HEK293 (cell line): ENCODE results near the gene THAP2.

Source experiments
- BCL11A ChIP-seq: fragments of 450-650 bp; formaldehyde crosslinking; IDR thresholded peaks from 2 replicates; pipeline ENCODE4 v1.5.1; 2016; ENCODE audit warnings: low read depth, missing biosample characterization, missing genetic modification characterization
- GLI4 ChIP-seq: fragments of 450-650 bp; formaldehyde crosslinking; IDR thresholded peaks from 2 replicates; pipeline ENCODE4 v1.5.1; 2016; ENCODE audit warnings: missing biosample characterization, missing genetic modification characterization
- GLIS1 ChIP-seq: fragments of 450-650 bp; formaldehyde crosslinking; IDR thresholded peaks from 2 replicates; pipeline ENCODE4 v1.5.1; 2016; ENCODE audit warnings: missing biosample characterization, missing genetic modification characterization
- HOXA7 ChIP-seq: sonication (generic); formaldehyde crosslinking; IDR thresholded peaks from 2 replicates; pipeline ENCODE4 v1.8.1; 2022; ENCODE audit warnings: missing genetic modification reagents, borderline replicate concordance
- MZF1 ChIP-seq: fragments of 450-650 bp; formaldehyde crosslinking; IDR thresholded peaks from 2 replicates; pipeline ENCODE4 v1.5.1; 2017; ENCODE audit warnings: missing biosample characterization, missing genetic modification characterization, borderline replicate concordance
- SCRT1 ChIP-seq: fragments of 450-650 bp; formaldehyde crosslinking; IDR thresholded peaks from 2 replicates; pipeline ENCODE4 v1.5.1; 2016; ENCODE audit warnings: missing biosample characterization, missing genetic modification characterization, borderline replicate concordance
- ZBTB44 ChIP-seq: fragments of 450-650 bp; IDR thresholded peaks from 2 replicates; pipeline ENCODE4 v1.5.1; 2018; ENCODE audit warnings: missing biosample characterization, mild to moderate bottlenecking, missing genetic modification characterization
- ZFP69B ChIP-seq: fragments of 450-650 bp; formaldehyde crosslinking; IDR thresholded peaks from 2 replicates; pipeline ENCODE4 v1.5.1; 2016; ENCODE audit warnings: missing biosample characterization, missing genetic modification characterization
- ZNF138 ChIP-seq: fragments of 450-650 bp; formaldehyde crosslinking; IDR thresholded peaks from 2 replicates; pipeline ENCODE4 v1.5.1; 2016; ENCODE audit warnings: missing biosample characterization, missing genetic modification characterization, borderline replicate concordance
- ZNF157 ChIP-seq: fragments of 450-650 bp; formaldehyde crosslinking; IDR thresholded peaks from 2 replicates; pipeline ENCODE4 v1.5.1; 2016; ENCODE audit warnings: missing biosample characterization, missing genetic modification characterization
- ZNF174 ChIP-seq: fragments of 450-650 bp; formaldehyde crosslinking; IDR thresholded peaks from 2 replicates; pipeline ENCODE4 v1.5.0; 2017; ENCODE audit warnings: missing biosample characterization, mild to moderate bottlenecking, missing genetic modification characterization
- ZNF184 ChIP-seq: fragments of 450-650 bp; IDR thresholded peaks from 2 replicates; pipeline ENCODE4 v1.5.1; 2018; ENCODE audit warnings: missing biosample characterization, mild to moderate bottlenecking, missing genetic modification characterization
- ZNF24 ChIP-seq: fragments of 450-650 bp; formaldehyde crosslinking; IDR thresholded peaks from 2 replicates; pipeline ENCODE4 v1.5.1; 2016; ENCODE audit warnings: missing biosample characterization, missing genetic modification characterization
- ZNF391 ChIP-seq: fragments of 450-650 bp; formaldehyde crosslinking; IDR thresholded peaks from 2 replicates; pipeline ENCODE4 v1.5.1; 2016; ENCODE audit warnings: low read depth, missing biosample characterization, missing genetic modification characterization, borderline replicate concordance
- ZNF561 ChIP-seq: fragments of 450-650 bp; IDR thresholded peaks from 2 replicates; pipeline ENCODE4 v1.5.1; 2018; ENCODE audit warnings: missing biosample characterization, missing genetic modification characterization, borderline replicate concordance
- ZSCAN16 ChIP-seq: fragments of 450-650 bp; formaldehyde crosslinking; IDR thresholded peaks from 2 replicates; pipeline ENCODE4 v1.5.1; 2016; ENCODE audit warnings: missing biosample characterization, missing genetic modification characterization
- ZXDB ChIP-seq: fragments of 450-650 bp; formaldehyde crosslinking; IDR thresholded peaks from 2 replicates; pipeline ENCODE4 v1.5.1; 2016; ENCODE audit warnings: missing biosample characterization, missing genetic modification characterization
- TF ChIP-seq, protein P1 (sequence below): fragments of 450-650 bp; formaldehyde crosslinking; IDR thresholded peaks from 2 replicates; pipeline ENCODE4 v1.5.1; 2016; ENCODE audit warnings: missing biosample characterization, missing genetic modification characterization
- TF ChIP-seq, protein P2 (sequence below): fragments of 450-650 bp; formaldehyde crosslinking; IDR thresholded peaks from 2 replicates; pipeline ENCODE4 v1.5.1; 2016; ENCODE audit warnings: missing biosample characterization, missing genetic modification characterization
- TF ChIP-seq, protein P3 (sequence below): fragments of 450-650 bp; formaldehyde crosslinking; IDR thresholded peaks from 2 replicates; pipeline ENCODE4 v1.5.1; 2016; ENCODE audit warnings: missing biosample characterization, missing genetic modification characterization
- TF ChIP-seq, protein P4 (sequence below): fragments of 450-650 bp; formaldehyde crosslinking; IDR thresholded peaks from 2 replicates; pipeline ENCODE4 v1.5.1; 2017; ENCODE audit warnings: missing biosample characterization, missing genetic modification characterization
- TF ChIP-seq, protein P5 (sequence below): fragments of 450-650 bp; formaldehyde crosslinking; conservative IDR thresholded peaks from 2 replicates; pipeline ENCODE4 v1.5.1; 2016; ENCODE audit warnings: low read depth, missing biosample characterization, missing genetic modification characterization
- TF ChIP-seq, protein P6 (sequence below): fragments of 450-650 bp; formaldehyde crosslinking; IDR thresholded peaks from 2 replicates; pipeline ENCODE4 v1.5.1; 2016; ENCODE audit warnings: missing biosample characterization, missing genetic modification characterization

The THAP2 gene

GRCh38 chr12:71685914-71686657, 22.0 kb downstream of the THAP2 start, which contains the start of gene TMEM19 (continued):
- TF ChIP-seq BCL11A (0 out of 2 replicates have a peak, but pooled peaks have one; percentile 52), MZF1 (tag by site-specific recombination) (no peak), GLI4 (tag by site-specific recombination) (no peak), ZSCAN16 (tag by site-specific recombination) (no peak), ZNF561 (peak; percentile 87; the same call in 1 of the 2 replicates), ZNF157 (tag by site-specific recombination) (no peak), SCRT1 (tag by site-specific recombination) (no peak), ZNF184 (tag by site-specific recombination) (no peak), ZNF174 (tag by site-specific recombination) (no peak), ZFP69B (no peak), ZBTB44 (no peak), ZNF138 (no peak), GLIS1 (tag by site-specific recombination) (0 out of 2 replicates have a peak, but pooled peaks have one; percentile 30), ZXDB (peak; percentile 79), HOXA7 (CRISPR knock-in tag) (no peak), ZNF24 (0 out of 2 replicates have a peak, but pooled peaks have one; percentile 14), ZNF391 (tag by site-specific recombination) (no peak; the same call in 1 of the 2 replicates)
- TF ChIP-seq, protein P1, sequence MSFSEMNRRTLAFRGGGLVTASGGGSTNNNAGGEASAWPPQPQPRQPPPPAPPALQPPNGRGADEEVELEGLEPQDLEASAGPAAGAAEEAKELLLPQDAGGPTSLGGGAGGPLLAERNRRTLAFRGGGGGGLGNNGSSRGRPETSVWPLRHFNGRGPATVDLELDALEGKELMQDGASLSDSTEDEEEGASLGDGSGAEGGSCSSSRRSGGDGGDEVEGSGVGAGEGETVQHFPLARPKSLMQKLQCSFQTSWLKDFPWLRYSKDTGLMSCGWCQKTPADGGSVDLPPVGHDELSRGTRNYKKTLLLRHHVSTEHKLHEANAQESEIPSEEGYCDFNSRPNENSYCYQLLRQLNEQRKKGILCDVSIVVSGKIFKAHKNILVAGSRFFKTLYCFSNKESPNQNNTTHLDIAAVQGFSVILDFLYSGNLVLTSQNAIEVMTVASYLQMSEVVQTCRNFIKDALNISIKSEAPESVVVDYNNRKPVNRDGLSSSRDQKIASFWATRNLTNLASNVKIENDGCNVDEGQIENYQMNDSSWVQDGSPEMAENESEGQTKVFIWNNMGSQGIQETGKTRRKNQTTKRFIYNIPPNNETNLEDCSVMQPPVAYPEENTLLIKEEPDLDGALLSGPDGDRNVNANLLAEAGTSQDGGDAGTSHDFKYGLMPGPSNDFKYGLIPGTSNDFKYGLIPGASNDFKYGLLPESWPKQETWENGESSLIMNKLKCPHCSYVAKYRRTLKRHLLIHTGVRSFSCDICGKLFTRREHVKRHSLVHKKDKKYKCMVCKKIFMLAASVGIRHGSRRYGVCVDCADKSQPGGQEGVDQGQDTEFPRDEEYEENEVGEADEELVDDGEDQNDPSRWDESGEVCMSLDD (tag by site-specific recombination), result 0 out of 2 replicates have a peak, but pooled peaks have one; percentile 9
- TF ChIP-seq, protein P2, sequence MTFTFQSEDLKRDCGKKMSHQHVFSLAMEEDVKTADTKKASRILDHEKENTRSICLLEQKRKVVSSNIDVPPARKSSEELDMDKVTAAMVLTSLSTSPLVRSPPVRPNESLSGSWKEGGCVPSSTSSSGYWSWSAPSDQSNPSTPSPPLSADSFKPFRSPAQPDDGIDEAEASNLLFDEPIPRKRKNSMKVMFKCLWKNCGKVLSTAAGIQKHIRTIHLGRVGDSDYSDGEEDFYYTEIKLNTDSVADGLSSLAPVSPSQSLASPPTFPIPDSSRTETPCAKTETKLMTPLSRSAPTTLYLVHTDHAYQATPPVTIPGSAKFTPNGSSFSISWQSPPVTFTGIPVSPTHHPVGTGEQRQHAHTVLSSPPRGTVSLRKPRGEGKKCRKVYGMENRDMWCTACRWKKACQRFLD (tag by site-specific recombination), result peak; percentile 85; the same call in 1 of the 2 replicates
- TF ChIP-seq, protein P3, sequence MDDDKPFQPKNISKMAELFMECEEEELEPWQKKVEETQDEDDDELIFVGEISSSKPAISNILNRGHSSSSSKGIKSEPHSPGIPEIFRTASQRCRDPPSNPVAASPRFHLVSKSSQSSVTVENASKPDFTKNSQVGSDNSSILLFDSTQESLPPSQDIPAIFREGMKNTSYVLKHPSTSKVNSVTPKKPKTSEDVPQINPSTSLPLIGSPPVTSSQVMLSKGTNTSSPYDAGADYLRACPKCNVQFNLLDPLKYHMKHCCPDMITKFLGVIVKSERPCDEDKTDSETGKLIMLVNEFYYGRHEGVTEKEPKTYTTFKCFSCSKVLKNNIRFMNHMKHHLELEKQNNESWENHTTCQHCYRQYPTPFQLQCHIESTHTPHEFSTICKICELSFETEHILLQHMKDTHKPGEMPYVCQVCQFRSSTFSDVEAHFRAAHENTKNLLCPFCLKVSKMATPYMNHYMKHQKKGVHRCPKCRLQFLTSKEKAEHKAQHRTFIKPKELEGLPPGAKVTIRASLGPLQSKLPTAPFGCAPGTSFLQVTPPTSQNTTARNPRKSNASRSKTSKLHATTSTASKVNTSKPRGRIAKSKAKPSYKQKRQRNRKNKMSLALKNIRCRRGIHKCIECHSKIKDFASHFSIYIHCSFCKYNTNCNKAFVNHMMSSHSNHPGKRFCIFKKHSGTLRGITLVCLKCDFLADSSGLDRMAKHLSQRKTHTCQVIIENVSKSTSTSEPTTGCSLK, result no peak
- TF ChIP-seq, protein P4, sequence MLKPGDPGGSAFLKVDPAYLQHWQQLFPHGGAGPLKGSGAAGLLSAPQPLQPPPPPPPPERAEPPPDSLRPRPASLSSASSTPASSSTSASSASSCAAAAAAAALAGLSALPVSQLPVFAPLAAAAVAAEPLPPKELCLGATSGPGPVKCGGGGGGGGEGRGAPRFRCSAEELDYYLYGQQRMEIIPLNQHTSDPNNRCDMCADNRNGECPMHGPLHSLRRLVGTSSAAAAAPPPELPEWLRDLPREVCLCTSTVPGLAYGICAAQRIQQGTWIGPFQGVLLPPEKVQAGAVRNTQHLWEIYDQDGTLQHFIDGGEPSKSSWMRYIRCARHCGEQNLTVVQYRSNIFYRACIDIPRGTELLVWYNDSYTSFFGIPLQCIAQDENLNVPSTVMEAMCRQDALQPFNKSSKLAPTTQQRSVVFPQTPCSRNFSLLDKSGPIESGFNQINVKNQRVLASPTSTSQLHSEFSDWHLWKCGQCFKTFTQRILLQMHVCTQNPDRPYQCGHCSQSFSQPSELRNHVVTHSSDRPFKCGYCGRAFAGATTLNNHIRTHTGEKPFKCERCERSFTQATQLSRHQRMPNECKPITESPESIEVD (tag by site-specific recombination), result peak; percentile 58; the same call in 1 of the 2 replicates
- TF ChIP-seq, protein P5, sequence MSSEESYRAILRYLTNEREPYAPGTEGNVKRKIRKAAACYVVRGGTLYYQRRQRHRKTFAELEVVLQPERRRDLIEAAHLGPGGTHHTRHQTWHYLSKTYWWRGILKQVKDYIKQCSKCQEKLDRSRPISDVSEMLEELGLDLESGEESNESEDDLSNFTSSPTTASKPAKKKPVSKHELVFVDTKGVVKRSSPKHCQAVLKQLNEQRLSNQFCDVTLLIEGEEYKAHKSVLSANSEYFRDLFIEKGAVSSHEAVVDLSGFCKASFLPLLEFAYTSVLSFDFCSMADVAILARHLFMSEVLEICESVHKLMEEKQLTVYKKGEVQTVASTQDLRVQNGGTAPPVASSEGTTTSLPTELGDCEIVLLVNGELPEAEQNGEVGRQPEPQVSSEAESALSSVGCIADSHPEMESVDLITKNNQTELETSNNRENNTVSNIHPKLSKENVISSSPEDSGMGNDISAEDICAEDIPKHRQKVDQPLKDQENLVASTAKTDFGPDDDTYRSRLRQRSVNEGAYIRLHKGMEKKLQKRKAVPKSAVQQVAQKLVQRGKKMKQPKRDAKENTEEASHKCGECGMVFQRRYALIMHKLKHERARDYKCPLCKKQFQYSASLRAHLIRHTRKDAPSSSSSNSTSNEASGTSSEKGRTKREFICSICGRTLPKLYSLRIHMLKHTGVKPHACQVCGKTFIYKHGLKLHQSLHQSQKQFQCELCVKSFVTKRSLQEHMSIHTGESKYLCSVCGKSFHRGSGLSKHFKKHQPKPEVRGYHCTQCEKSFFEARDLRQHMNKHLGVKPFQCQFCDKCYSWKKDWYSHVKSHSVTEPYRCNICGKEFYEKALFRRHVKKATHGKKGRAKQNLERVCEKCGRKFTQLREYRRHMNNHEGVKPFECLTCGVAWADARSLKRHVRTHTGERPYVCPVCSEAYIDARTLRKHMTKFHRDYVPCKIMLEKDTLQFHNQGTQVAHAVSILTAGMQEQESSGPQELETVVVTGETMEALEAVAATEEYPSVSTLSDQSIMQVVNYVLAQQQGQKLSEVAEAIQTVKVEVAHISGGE (tag by site-specific recombination), result 0 out of 2 replicates have a peak, but pooled peaks have one; percentile 13
- TF ChIP-seq, protein P6, sequence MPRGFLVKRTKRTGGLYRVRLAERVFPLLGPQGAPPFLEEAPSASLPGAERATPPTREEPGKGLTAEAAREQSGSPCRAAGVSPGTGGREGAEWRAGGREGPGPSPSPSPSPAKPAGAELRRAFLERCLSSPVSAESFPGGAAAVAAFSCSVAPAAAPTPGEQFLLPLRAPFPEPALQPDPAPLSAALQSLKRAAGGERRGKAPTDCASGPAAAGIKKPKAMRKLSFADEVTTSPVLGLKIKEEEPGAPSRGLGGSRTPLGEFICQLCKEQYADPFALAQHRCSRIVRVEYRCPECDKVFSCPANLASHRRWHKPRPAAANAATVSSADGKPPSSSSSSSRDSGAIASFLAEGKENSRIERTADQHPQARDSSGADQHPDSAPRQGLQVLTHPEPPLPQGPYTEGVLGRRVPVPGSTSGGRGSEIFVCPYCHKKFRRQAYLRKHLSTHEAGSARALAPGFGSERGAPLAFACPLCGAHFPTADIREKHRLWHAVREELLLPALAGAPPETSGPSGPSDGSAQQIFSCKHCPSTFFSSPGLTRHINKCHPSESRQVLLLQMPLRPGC (tag by site-specific recombination), result peak; percentile 89
